GM21515 (cell line): ENCODE data around the gene NRP2.

Experiments used
- ATAC-seq: cut with Tn5 transposase; IDR thresholded peaks from one replicate; pipeline ENCODE4 v1.9.1; 2021; ENCODE audit not compliant: unreplicated experiment

NRP2 gene

DNA sequence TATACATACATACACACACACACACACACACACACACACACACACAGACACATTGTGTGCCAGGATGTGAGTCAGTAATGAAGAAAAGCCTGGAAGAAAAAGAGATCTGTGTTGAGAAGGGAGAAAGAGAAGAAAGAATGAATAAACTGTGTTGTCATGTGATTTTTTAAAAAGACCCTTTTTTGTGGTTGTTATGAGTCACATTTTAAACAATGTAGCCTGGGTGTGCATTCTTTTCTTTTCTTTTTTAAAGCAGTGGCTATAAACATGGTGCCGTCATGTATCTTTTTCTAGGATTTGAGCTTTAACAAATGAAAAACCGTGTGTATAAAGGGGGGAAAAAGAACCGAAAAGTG lies 87.2 kb downstream of the NRP2 start:
- ATAC-seq, result no peak

DNA sequence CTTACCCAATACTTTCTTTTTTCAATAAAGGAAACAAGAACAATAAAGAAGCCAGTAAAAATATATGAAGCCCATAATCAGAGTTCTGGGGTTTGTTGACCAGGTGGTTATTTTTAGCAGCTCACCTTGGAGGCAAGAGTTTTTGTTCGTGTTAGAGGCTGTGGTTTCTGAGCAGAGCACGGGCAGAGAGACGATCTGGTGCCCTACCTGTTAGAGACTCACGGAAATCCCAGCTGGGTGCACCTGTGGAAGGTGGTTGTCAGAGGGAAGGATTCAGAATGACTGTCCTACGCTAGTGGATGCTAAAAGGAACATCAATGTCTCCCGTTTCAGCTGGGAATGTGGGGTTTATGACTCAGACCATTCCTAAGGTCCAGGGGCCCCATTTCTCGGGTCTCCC lies 87.6 kb downstream of the NRP2 start:
- ATAC-seq, result no peak

DNA sequence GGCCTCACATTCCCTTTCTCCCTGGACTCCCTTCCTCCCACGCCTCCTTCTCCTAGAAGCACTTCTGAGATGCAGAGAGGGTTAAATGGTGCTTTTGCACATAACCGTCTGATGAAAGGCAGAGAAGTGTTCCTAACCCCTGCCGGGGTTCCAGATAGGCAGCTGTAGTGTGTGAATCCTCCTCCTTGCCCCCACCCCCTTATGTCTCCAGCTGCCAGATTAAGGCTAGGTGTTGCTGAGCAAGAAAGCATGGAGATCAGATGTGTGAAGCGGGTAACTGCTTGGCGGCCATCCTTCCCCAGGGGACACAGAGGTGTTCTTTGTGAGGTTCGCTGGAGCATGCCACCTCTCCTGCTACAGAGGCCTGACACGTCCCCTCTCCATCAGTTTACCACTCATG lies 88.3 kb downstream of the NRP2 start:
- ATAC-seq, result no peak

DNA sequence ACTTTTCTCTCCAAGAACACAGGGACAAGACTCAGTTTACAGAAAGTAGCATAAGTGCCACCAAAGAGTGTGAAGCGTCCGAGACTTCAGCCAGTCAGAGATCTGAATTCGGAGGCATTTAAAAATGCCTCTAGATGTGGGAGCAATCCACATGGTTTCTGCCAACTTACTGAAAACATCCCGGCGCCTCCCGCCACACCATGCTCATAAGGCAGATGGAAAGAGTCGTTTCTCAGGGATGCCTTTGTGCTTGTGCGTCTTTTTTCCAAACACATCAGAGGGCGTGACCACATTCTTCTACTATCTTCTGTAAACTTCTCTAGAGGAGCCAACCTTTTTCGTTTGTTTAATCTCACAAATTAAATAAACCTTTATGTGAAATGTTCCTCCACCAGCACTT lies 88.7 kb downstream of the NRP2 start:
- ATAC-seq, result no peak

DNA sequence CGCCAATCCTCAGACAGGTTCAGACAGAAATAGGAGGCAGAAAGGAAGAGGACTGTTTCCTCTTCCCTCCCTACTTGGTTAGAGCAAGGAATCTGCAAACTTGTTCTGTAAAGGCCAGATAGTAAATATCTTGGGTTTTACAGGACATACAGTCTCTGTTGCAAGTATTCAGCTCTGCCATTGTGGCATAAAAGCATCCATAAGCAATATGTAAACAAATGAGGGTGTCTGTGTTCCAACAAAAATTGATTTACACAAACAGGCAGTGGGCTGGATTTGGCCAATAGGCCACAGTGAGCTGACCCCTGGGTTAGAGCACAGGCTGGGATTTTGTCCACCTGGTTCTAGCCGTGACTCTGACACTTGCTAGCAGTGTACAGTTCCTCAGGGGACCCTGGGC lies 89.4 kb downstream of the NRP2 start:
- ATAC-seq, result no peak

DNA sequence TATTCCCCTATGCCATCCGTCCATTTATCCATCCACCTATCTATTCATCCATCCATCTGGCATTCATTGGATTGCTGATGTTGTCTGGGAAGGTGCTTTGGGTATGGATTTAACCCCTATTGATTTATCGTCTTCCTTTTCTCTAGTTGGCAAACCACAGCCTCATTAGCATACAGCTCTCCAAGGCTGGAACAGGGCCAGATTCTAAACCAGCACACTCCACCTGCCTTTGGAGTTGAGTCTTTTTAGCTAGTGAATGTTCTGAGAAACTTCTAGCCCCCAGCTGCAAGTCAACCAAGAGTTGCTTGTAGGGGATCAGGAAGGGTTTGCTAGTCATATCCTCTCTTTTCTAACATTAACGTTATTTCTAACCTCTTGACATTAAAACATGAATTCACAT lies 90.7 kb downstream of the NRP2 start:
- no peak for ATAC-seq

DNA sequence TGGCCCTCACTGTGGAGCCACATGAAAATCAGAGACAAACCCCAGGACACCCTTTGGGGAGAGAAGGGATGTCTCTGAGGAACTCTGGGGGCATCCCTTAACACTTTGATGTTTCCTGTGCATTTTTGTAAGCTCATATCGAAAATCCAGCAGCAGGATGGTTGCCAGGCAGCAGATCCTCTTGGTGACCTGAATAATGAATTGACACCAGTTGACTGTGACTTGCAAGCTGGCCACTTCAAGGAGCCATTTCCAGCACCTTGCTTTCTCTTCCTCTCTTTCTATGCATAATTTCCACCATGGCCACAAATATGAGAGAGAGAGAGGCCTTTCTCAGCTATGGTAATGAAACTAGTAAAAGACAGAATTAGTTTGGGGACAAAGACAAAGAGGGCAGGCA lies 91.7 kb downstream of the NRP2 start:
- ATAC-seq, result no peak

DNA sequence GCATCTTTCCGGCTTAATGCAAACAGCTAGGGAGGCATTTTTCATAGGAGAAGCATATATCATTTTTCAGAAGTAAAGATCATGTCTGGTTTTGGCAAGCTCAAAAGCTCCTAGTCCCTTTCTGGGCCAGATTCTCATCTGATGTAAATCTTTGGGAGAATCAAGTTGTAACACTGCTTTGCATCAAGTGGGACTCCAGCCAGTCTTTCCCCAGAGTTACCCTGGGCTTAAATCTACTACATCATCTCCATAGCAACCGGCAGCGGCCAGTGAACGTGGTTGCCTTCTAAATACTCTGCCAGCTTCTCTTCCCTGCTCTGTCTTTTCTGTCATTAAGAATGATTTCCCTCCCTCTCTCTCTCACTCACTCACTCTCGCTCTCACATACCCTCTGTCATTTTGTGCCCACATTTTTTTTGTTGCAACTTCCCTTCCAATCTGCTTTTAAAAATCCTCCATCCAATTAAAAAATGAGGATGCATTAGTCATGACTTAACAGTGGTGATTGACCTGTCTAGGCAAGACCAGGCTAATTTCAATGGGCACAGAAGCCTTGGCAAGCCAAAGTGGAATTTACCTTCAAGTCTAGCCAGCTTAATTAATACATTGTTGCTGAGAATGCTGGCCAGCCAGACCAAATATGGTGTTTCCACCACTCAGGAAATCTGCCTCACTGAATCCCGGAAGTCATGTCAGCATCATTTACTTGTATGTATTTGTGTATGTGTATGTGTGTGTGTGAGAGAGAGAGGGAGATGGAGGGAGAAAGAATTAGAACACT lies 93.0 kb downstream of the NRP2 start:
- no peak for ATAC-seq

DNA sequence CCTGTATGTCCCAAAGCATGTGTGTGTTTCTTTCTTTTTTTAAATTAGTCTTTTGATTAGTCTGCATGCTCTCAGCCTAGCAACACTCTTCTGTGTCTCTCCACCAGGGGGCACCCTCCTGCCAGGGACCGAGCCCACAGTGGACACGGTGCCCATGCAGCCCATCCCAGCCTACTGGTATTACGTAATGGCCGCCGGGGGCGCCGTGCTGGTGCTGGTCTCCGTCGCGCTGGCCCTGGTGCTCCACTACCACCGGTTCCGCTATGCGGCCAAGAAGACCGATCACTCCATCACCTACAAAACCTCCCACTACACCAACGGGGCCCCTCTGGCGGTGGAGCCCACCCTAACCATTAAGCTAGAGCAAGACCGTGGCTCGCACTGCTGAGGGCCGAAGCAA lies 93.8 kb downstream of the NRP2 start:
- no peak for ATAC-seq

DNA sequence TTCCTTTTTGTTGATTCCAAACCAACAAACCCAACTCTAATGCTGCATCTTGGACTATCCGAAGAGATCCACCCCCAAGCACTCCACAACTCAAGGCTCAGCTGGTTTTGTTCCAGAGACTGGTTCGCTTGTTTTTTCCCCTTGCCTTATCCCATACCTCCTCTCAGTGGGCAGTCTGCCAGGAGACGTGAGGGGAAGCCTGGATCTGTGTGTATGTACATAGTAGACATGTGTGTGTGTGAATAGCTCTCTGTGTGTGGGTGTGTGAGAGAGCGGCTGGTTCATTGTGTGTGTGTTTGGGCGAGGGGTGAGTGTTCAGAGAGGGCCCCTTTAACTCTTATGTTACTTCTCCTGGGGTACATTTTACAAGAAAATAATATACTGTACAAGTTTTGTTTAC lies 94.4 kb downstream of the NRP2 start:
- ATAC-seq, result no peak

DNA sequence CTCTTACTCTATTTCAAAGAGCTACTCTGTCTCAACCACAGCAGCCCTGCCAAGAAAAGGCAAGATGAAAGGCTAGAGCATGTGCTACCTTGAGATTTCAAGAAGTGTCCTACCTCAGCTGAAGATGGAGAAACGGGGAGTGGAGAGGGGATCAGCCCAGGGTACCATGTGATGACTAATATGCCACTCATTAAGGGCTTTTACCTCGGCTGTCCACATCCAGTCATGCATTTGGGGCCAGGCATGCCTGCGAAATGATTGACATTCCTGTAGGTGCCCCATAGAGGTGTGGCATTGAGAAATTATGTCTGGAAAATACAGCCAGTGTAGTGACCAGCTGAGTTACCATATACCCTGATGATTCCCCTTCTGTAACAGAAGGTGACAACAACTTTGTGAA lies 96.1 kb downstream of the NRP2 start:
- ATAC-seq, result no peak

DNA sequence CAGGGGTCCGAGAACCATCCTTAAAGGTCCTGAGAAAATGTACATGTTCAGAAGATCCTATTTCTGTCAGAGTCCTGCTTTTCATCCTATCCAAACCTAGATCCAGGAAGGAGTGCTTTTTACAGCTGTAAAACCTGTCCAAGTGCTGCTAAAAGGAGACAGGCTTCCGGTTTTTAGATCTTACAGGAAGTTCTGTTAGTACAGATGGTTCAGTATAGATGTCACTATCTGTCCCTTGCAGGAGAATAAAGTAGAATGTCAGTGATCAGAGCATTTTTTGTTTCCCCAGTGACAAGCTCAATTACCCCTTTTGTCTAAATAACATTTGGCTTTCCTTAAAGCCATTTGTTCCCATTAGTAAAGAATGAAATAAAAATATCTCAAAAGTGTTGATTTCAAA lies 98.3 kb downstream of the NRP2 start:
- no peak for ATAC-seq

DNA sequence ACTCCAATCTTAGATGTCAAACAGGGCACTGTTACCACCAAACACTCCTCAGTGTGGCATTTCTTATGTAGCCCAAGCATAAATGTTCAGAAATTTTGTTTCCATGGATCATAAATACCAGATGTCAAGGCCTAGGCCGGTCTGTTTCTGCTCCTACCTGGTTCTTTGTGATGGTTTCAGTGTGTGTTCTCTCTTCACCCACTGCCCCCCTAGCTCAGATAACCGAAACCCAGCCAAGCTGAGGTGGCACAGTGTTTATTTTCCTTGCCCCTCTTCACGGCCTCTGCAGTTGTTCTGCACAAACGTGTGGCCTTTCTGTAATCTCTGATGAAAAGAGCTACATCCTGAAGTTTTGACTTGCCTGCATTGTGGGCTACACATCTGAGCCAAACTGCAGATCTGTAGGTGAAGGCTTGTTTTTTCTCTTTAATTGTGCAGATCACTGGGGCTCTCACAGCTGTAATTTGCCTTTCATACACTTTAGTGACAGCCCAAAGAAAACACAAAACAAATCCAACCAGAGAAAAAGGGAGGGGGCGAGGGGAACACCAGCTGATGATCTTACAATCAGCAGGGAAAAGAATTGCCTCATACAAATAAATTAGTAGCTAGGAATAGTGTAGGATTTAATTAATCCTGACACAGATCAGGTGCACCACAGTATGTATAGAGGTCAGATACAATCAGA lies 99.1 kb downstream of the NRP2 start:
- no peak for ATAC-seq

DNA sequence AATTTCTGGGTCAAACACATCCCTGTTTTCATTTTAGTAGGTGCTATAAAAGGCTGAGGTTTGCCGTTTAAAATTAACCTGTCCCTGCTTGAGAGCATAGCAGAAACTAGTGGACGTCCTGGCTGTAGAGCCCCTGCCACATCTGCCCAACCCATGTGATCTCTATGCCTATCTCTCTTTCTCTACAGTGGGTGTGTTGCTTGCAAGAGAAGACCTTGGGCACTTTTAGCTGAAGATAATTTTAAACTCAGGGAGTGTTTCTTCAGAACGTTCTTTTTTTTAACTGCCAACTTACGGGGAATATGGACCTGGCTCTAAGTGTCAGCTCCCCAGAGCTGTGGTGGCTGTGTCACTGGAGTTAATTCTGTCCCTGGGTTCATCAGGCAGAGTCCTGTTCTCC lies 100.6 kb downstream of the NRP2 start:
- ATAC-seq, result no peak

DNA sequence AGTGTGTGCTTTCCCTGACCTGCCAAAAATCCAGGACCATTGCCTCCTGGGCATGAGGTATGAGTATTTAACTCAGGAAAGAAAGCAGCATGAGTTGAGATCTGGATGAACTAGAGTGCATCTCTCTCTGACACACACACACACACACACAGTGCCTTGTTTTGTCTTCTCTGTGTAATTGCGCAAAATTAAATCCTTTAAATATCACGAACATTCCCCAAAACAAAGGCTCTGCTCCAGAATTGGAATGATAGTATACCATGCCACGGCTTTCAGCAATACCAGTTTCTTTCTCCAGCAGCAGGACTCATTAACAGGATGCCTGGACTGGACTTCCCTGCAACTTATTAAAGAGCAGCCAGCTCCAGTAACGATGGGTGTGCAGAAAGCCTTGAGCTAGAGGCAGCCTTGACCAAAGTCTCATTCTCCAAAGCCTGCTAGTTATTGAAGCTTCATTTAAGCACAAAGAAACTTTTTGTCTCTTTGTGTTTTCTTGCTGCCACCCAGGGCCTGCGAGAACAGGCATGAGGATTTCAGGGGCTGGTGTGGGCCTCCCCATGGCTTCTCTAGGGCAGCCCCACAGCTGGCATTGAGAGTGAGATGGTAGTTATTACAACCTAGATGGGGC lies 101.7 kb downstream of the NRP2 start:
- no peak for ATAC-seq

DNA sequence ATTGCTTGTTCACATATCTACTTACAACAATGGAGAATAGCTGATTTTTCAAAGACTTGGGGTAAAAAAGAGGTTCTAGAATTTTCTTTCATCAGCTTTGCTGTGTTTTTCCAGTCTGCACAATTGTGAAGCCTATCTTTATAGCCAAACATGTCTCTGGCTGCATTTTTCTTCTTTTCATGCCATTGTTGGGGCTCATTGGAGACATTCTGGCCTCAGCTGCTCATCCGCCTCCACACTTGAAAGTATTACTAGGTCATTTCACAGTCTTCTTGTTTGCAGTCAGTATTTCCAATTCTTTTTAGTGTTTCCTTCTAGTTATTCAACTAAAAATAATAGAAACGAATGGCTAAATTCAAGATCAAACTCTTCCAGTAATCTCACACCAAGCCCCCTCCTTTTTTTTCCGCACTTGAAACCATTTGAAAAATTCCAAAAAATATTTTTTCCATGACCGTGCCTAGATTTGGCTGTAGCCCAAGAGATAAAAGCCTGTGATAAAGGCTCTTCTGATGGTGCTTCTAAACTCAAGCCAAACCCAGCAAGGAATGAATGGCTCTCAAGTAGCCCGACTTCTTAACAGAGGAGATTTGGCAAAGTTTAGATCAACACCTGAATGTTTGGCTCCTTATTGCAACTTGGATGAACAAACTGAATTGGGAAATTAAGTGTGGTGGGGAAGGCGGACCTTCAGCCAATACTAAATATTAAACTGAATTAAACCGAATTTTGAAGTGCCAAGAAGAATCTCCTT lies 103.4 kb downstream of the NRP2 start:
- ATAC-seq, result no peak

DNA sequence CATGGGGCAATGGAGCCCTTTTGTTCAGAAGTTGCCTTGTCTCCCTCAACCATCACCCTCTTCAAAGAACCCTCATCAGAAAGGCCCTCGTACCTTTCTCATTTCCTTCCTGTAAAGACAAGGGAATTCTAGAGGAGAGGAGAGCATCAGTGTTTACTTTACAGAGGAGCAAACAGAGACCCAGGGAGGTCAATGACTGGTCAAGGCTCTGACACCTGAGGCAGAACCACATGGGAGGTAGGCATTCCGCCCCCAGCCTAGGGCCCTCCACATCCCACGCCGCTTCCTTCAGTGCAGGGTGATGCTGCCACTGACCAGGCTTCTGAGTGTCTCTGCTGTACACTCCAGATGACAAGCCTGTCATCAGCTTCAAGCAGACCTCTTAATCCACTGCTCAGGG lies 104.7 kb downstream of the NRP2 start:
- no peak for ATAC-seq

DNA sequence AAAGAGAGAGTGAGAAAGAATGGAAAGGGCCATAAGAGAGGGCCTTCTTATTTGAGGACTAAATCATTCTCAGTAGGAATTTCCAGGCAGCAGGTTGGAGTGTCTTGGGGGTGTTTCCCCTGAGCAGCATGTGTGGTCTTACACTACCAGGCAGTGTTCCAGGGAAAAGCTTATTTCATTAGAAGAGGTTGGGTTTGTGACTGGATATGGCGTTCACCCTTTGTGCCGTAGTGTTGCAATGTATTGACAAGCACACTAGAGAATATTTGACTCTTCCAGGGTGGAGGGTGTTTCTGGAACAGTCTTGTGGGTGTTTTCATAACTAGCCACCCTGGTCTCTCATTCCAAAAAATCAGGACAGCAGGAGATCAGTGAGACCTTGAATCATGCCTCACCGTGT lies 105.5 kb downstream of the NRP2 start:
- no peak for ATAC-seq

DNA sequence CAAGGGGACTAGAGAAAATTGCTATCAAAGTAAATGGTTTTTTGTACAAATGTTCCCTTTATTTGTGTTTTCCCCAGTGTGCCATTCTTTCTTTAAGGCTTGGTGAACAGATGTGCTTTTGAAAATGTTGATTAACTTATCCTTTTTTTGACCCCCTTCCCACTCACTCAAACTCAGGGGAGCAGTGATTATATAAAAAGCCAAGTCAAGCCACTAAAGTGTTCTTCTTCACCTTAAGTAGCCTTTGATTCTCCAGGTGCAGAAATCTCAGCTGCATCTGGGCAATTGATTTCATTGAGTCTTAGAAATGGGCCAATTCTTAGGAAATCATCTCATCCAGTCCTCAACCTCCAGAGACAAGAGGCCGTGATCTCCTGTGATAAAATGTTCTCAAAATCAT lies 107.6 kb downstream of the NRP2 start:
- ATAC-seq, result no peak

DNA sequence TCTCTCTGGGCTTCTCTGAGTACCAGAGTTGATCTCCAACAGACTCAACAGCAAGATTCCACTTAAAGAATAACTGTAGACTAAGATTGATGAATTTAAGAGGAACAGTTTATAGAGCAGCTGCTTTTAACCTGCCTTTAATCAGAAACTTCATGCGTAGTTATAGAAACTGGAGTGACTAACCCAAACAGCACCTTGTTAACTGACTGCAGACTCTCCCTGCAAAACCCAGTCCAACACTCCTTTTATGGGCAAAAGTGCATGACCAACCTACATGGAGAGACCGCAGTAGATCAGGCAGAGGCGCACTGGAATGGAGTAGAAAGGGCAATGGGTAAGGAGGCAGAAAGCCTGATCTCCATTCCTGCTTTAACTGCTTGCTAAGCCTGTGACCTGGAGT lies 110.6 kb downstream of the NRP2 start:
- no peak for ATAC-seq

DNA sequence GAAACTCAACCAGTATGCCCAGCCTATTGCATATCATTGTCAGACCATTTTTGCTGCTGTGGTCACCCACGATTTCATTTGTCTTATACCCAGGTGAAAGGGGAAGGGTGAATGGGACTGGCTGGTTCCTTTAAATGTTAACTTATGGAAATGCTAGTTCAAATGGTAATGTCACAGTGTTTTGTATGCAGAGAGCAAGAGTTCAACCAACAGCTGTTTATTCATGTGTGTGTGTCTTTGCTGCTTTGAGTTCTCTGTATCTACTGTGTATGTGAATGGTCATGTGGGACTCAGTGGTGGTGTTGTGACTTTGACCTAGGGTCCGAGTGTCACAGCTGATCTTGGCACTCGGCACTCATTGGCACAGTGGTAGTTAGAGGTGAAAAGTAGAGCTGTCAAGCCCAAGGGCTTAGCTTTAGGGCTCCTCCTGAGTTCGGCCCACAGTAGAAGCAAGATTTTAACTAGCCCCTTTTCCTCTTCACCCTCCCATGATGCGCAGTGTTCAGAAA lies 114.6 kb downstream of the NRP2 start:
- no peak for ATAC-seq

DNA sequence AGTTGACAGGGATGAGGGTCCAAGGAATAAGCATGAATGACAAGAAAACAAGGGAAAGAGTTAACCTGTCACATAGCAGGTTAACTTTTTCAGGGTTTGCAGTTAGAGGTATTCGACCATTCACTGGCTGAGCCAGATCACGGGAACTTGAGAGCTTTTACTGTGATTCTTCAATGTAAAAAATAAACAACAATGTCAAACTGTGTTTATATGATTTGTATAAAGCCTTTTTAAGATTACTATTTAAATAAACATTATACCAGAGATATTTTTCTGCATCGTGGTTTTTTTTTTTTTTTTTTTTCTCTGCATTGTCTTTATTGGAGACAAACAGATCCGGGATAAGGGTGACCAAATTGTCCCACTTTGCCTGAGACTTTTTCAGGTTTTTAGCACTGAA lies 115.6 kb downstream of the NRP2 start:
- no peak for ATAC-seq
